ENCODE data around the gene P3R3URF. TPM values are rescaled to one million over a fixed set of nuclear protein-coding genes. Genes with fewer than 3 reads are reported as not detected.

P3R3URF gene
- total RNA-seq, 1 donor from 2014 or later, result not detected

- H3K4me3 ChIP-seq (ENCODE audit: low read length in 3 of 3), result peak within 1 kb of the TSS; percentile 18 to 60 (median 48)
- peak within 1 kb of the TSS; percentile 64 to 73 (median 71) for H3K9ac ChIP-seq (ENCODE audit: low read depth in 1 of 3, low read length in 3 of 3)
- H3K36me3 ChIP-seq (ENCODE audit: control insufficient read depth in 3 of 3, insufficient read depth in 3 of 3, low read length in 3 of 3), result peaks cover 0 to 2% (median 0%) of the 10 kb centered on the region in 3 donors
- no peaks in the 10 kb centered on the region for H3K27me3 ChIP-seq (ENCODE audit: control insufficient read depth in 3 of 3, insufficient read depth in 3 of 3, low read length in 3 of 3)
- no peaks in the 10 kb centered on the region for H3K9me3 ChIP-seq (ENCODE audit: control insufficient read depth in 3 of 3, low read length in 3 of 3)
- peak within 1 kb of the TSS; percentile 59 for H3K27ac ChIP-seq (ENCODE audit: low read depth, low read length)
- peaks cover 44 to 50% (median 48%) of the 10 kb centered on the region in 3 donors for H3K4me1 ChIP-seq (ENCODE audit: control insufficient read depth in 3 of 3, insufficient read depth in 3 of 3, low read length in 3 of 3)
These were observed 1.6 kb downstream of the P3R3URF start, which contains the start of gene TSPAN1 for GRCh38 chr1:46174448-46175231. Gene TSPAN1 (plus strand): TSS chr1:46175087. CDS start chr1:46181108, 6,021 bp downstream.

DNA sequence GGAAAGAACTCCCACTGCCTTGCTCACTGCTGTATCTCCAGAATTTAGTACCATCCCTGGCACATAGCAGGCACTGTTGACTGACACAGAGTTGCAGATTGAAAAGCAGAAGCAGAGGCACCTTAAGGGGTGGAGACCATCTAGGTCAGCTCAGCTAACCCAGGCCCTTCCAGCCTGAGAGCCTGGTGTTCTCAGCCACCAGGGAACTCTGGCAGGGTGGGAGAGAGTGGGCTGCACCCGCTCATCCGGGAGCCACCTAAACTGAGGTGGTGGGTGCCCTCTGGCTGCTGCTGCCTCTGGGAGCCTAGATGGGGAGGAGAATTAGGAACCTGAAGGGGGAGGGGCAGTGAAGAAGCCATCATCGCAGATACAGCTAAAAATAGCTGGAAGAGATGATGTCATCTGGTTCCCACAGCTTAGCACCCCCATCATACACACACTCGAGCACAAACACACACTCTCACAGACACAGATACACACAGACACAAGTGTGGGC is 2.9 kb downstream of the P3R3URF start:
- peaks cover 46 to 49% (median 48%) of the 10 kb centered on the region in 3 donors for H3K4me1 ChIP-seq (ENCODE audit: control insufficient read depth in 3 of 3, insufficient read depth in 3 of 3, low read length in 3 of 3)
- peak overlapping the region in 1 of 3 donors; percentile 34 for H3K9ac ChIP-seq (ENCODE audit: low read depth in 1 of 3, low read length in 3 of 3)
- H3K27ac ChIP-seq (ENCODE audit: low read depth, low read length), result no peak overlapping the region
- peaks cover 0 to 2% (median 0%) of the 10 kb centered on the region in 3 donors for H3K36me3 ChIP-seq (ENCODE audit: control insufficient read depth in 3 of 3, insufficient read depth in 3 of 3, low read length in 3 of 3)
- no peaks in the 10 kb centered on the region for H3K9me3 ChIP-seq (ENCODE audit: control insufficient read depth in 3 of 3, low read length in 3 of 3)
- H3K27me3 ChIP-seq (ENCODE audit: control insufficient read depth in 3 of 3, insufficient read depth in 3 of 3, low read length in 3 of 3), result no peaks in the 10 kb centered on the region
- peak overlapping the region; percentile 18 to 60 (median 18) for H3K4me3 ChIP-seq (ENCODE audit: low read length in 3 of 3)

GRCh38 chr1:46172321-46172720 is 4.0 kb downstream of the P3R3URF start:
- no peak overlapping the region for H3K27ac ChIP-seq (ENCODE audit: low read depth, low read length)
- H3K4me3 ChIP-seq (ENCODE audit: low read length in 3 of 3), result no peak overlapping the region
- peaks cover 0 to 2% (median 0%) of the 10 kb centered on the region in 3 donors for H3K36me3 ChIP-seq (ENCODE audit: control insufficient read depth in 3 of 3, insufficient read depth in 3 of 3, low read length in 3 of 3)
- peaks cover 52 to 57% (median 54%) of the 10 kb centered on the region in 3 donors for H3K4me1 ChIP-seq (ENCODE audit: control insufficient read depth in 3 of 3, insufficient read depth in 3 of 3, low read length in 3 of 3)
- no peaks in the 10 kb centered on the region for H3K9me3 ChIP-seq (ENCODE audit: control insufficient read depth in 3 of 3, low read length in 3 of 3)
- peaks cover 0 to 3% (median 0%) of the 10 kb centered on the region in 3 donors for H3K27me3 ChIP-seq (ENCODE audit: control insufficient read depth in 3 of 3, insufficient read depth in 3 of 3, low read length in 3 of 3)
- peak overlapping the region in 1 of 3 donors; percentile 57 for H3K9ac ChIP-seq (ENCODE audit: low read depth in 1 of 3, low read length in 3 of 3)

- peak overlapping the region in 2 of 3 donors; percentile 21 to 57 for H3K9ac ChIP-seq (ENCODE audit: low read depth in 1 of 3, low read length in 3 of 3)
- H3K9me3 ChIP-seq (ENCODE audit: control insufficient read depth in 3 of 3, low read length in 3 of 3), result no peaks in the 10 kb centered on the region
- peaks cover 56 to 61% (median 59%) of the 10 kb centered on the region in 3 donors for H3K4me1 ChIP-seq (ENCODE audit: control insufficient read depth in 3 of 3, insufficient read depth in 3 of 3, low read length in 3 of 3)
- H3K4me3 ChIP-seq (ENCODE audit: low read length in 3 of 3), result peak overlapping the region in 1 of 3 donors; percentile 30
- H3K27ac ChIP-seq (ENCODE audit: low read depth, low read length), result peak overlapping the region; percentile 7
- H3K36me3 ChIP-seq (ENCODE audit: control insufficient read depth in 3 of 3, insufficient read depth in 3 of 3, low read length in 3 of 3), result peaks cover 0 to 2% (median 0%) of the 10 kb centered on the region in 3 donors
- H3K27me3 ChIP-seq (ENCODE audit: control insufficient read depth in 3 of 3, insufficient read depth in 3 of 3, low read length in 3 of 3), result peaks cover 0 to 4% (median 0%) of the 10 kb centered on the region in 3 donors
These were observed 4.4 kb downstream of the P3R3URF start for GRCh38 chr1:46171871-46172270.

GRCh38 chr1:46171351-46171750 is 4.9 kb downstream of the P3R3URF start:
- Histone ChIP-seq H3K36me3 (ENCODE audit: control insufficient read depth in 3 of 3, insufficient read depth in 3 of 3, low read length in 3 of 3) (peaks cover 0 to 2% (median 0%) of the 10 kb centered on the region in 3 donors), H3K9me3 (ENCODE audit: control insufficient read depth in 3 of 3, low read length in 3 of 3) (no peaks in the 10 kb centered on the region), H3K4me3 (ENCODE audit: low read length in 3 of 3) (peak overlapping the region in 1 of 3 donors; percentile 38), H3K27ac (ENCODE audit: low read depth, low read length) (peak overlapping the region; percentile 7), H3K27me3 (ENCODE audit: control insufficient read depth in 3 of 3, insufficient read depth in 3 of 3, low read length in 3 of 3) (peaks cover 0 to 4% (median 0%) of the 10 kb centered on the region in 3 donors), H3K4me1 (ENCODE audit: control insufficient read depth in 3 of 3, insufficient read depth in 3 of 3, low read length in 3 of 3) (peaks cover 61 to 65% (median 62%) of the 10 kb centered on the region in 3 donors), H3K9ac (ENCODE audit: low read depth in 1 of 3, low read length in 3 of 3) (peak overlapping the region in 2 of 3 donors; percentile 21 to 57)

DNA sequence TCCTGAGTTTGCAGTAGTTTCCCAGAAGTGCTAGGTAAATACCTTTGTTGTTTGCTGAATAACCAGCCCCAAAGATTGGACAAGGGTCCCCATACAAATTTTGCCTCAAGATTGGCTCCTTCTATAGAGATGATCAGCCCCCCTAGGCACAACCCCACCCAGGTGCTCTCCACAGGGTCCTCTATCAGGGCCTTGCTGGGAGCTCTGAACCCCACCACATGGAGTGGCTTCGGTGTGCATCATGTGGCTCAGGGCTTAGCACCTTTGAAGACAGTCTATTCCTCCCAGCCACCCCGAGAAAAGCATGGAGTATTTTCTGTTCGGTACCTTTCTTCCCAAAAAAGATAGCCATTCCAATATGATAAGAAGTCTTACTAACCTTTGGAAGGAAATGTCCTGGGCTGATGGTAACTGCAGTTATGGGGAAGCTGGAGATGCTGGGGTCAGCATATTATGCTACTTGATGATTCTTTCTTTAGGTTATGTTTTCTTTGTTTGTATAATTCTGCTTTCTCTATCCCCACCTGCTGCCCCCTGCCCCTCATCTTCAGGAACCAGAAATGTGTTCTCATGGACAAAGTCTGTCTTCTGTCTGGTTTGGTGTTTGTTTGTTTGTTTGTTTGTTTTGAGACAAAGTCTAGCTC is 6.4 kb downstream of the P3R3URF start:
- Histone ChIP-seq H3K4me1 (ENCODE audit: control insufficient read depth in 3 of 3, insufficient read depth in 3 of 3, low read length in 3 of 3) (peaks cover 55 to 58% (median 55%) of the 10 kb centered on the region in 3 donors), H3K9me3 (ENCODE audit: control insufficient read depth in 3 of 3, low read length in 3 of 3) (no peaks in the 10 kb centered on the region), H3K4me3 (ENCODE audit: low read length in 3 of 3) (no peak overlapping the region), H3K27ac (ENCODE audit: low read depth, low read length) (no peak overlapping the region), H3K27me3 (ENCODE audit: control insufficient read depth in 3 of 3, insufficient read depth in 3 of 3, low read length in 3 of 3) (peaks cover 0 to 4% (median 0%) of the 10 kb centered on the region in 3 donors), H3K9ac (ENCODE audit: low read depth in 1 of 3, low read length in 3 of 3) (peak overlapping the region in 1 of 3 donors; percentile 16), H3K36me3 (ENCODE audit: control insufficient read depth in 3 of 3, insufficient read depth in 3 of 3, low read length in 3 of 3) (no peaks in the 10 kb centered on the region)

- Histone ChIP-seq H3K27ac (ENCODE audit: low read depth, low read length) (no peak overlapping the region), H3K9ac (ENCODE audit: low read depth in 1 of 3, low read length in 3 of 3) (no peak overlapping the region), H3K4me1 (ENCODE audit: control insufficient read depth in 3 of 3, insufficient read depth in 3 of 3, low read length in 3 of 3) (peaks cover 40 to 44% (median 41%) of the 10 kb centered on the region in 3 donors), H3K27me3 (ENCODE audit: control insufficient read depth in 3 of 3, insufficient read depth in 3 of 3, low read length in 3 of 3) (peaks cover 0 to 4% (median 0%) of the 10 kb centered on the region in 3 donors), H3K36me3 (ENCODE audit: control insufficient read depth in 3 of 3, insufficient read depth in 3 of 3, low read length in 3 of 3) (no peaks in the 10 kb centered on the region), H3K4me3 (ENCODE audit: low read length in 3 of 3) (no peak overlapping the region), H3K9me3 (ENCODE audit: control insufficient read depth in 3 of 3, low read length in 3 of 3) (no peaks in the 10 kb centered on the region)
These were observed 7.8 kb downstream of the P3R3URF start for GRCh38 chr1:46168477-46168876.

- peak overlapping the region; percentile 63 to 73 (median 72) for H3K4me3 ChIP-seq (ENCODE audit: low read length in 3 of 3)
- H3K27me3 ChIP-seq (ENCODE audit: control insufficient read depth in 3 of 3, insufficient read depth in 3 of 3, low read length in 3 of 3), result peaks cover 0 to 4% (median 0%) of the 10 kb centered on the region in 3 donors
- peaks cover 27 to 34% (median 31%) of the 10 kb centered on the region in 3 donors for H3K4me1 ChIP-seq (ENCODE audit: control insufficient read depth in 3 of 3, insufficient read depth in 3 of 3, low read length in 3 of 3)
- H3K9me3 ChIP-seq (ENCODE audit: control insufficient read depth in 3 of 3, low read length in 3 of 3), result no peaks in the 10 kb centered on the region
- H3K36me3 ChIP-seq (ENCODE audit: control insufficient read depth in 3 of 3, insufficient read depth in 3 of 3, low read length in 3 of 3), result no peaks in the 10 kb centered on the region
- peak overlapping the region; percentile 48 to 77 (median 51) for H3K9ac ChIP-seq (ENCODE audit: low read depth in 1 of 3, low read length in 3 of 3)
- H3K27ac ChIP-seq (ENCODE audit: low read depth, low read length), result peak overlapping the region; percentile 78
These were observed 9.5 kb downstream of the P3R3URF start for GRCh38 chr1:46166521-46167462.

DNA sequence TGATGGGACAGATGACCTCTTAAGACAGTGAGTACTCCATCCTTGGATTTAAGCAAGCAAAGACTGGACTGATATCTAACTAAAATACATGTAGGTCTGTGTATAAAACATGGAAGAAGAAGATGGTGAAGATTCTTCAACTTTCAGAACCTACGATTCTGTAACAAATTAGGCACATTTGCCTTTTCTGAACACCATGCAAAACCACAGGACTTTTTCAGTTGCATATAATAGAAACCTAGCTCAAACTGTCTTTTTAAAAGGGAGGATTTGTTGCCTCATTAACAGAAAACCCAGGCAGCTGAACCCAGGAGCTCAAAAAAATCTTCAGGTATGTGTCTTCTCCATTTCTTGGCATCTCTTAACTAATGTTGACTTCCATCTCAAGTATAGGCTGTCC is 16.1 kb downstream of the P3R3URF start:
- H3K4me3 ChIP-seq (ENCODE audit: low read length in 3 of 3), result no peak overlapping the region
- H3K36me3 ChIP-seq (ENCODE audit: control insufficient read depth in 3 of 3, insufficient read depth in 3 of 3, low read length in 3 of 3), result no peaks in the 10 kb centered on the region
- no peak overlapping the region for H3K9ac ChIP-seq (ENCODE audit: low read depth in 1 of 3, low read length in 3 of 3)

More for the DNA sequence above, 16.1 kb downstream of the P3R3URF start:
- Histone ChIP-seq H3K9me3 (ENCODE audit: control insufficient read depth in 3 of 3, low read length in 3 of 3) (no peaks in the 10 kb centered on the region), H3K27me3 (ENCODE audit: control insufficient read depth in 3 of 3, insufficient read depth in 3 of 3, low read length in 3 of 3) (no peaks in the 10 kb centered on the region), H3K27ac (ENCODE audit: low read depth, low read length) (no peak overlapping the region), H3K4me1 (ENCODE audit: control insufficient read depth in 3 of 3, insufficient read depth in 3 of 3, low read length in 3 of 3) (no peaks in the 10 kb centered on the region)
